Cardiac ventricle fibroblast (primary cell): ENCODE data around the gene ITPRIPL1. TPM values are rescaled to one million over a fixed set of nuclear protein-coding genes. Genes with fewer than 3 reads are reported as not detected.

Source experiments
- total RNA-seq: library from RNA; depleted of rRNA; stranded (reverse); fragments of >200 nt; gene quantifications from 2 replicates; pipeline ENCODE4 v1.2.3, GENCODE V29; 2015

The ITPRIPL1 gene, protein sequence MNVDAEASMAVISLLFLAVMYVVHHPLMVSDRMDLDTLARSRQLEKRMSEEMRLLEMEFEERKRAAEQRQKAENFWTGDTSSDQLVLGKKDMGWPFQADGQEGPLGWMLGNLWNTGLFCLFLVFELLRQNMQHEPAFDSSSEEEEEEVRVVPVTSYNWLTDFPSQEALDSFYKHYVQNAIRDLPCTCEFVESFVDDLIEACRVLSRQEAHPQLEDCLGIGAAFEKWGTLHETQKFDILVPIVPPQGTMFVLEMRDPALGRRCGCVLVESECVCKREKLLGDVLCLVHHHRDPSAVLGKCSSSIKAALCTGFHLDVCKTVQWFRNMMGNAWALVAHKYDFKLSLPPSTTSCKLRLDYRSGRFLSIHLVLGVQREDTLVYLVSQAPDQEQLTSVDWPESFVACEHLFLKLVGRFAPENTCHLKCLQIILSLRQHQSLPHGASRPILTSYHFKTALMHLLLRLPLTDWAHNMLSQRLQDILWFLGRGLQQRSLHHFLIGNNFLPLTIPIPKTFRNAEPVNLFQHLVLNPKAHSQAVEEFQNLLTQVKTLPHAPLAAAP
- total RNA-seq, result 0.20 and 0.31 TPM in 2 replicates

GRCh38 chr2:96325041-96325883 lies at the start of gene ITPRIPL1:
Gene ITPRIPL1, plus strand, starts transcription at chr2:96325317. Its CDS starts 523 bp downstream, at chr2:96325840.

GRCh38 chr2:96305091-96305978 lies 19.8 kb upstream of the ITPRIPL1 start, which contains the start of gene SNRNP200:
Gene SNRNP200, minus strand, starts transcription at chr2:96305546. Its CDS starts 109 bp downstream, at chr2:96305437.

Other genes with a start within 250 kb of the ITPRIPL1 start
- gene ADRA2B, start 208.7 kb upstream of the ITPRIPL1 start, total RNA-seq, result 4.4 and 4.8 TPM in 2 replicates
- gene ASTL, start 186.8 kb upstream of the ITPRIPL1 start, total RNA-seq, result not detected in 2 replicates
- gene DUSP2, start 179.9 kb upstream of the ITPRIPL1 start, total RNA-seq, result 3.4 and 3.7 TPM in 2 replicates
- 58.6 and 60.6 TPM in 2 replicates for gene STARD7, start 116.5 kb upstream of the ITPRIPL1 start, total RNA-seq
- gene TMEM127, start 59.3 kb upstream of the ITPRIPL1 start, total RNA-seq, result 29.6 and 33.6 TPM in 2 replicates
- gene CIAO1, start 59.1 kb upstream of the ITPRIPL1 start, total RNA-seq, result 53.9 and 76.0 TPM in 2 replicates
- gene SNRNP200, start 19.8 kb upstream of the ITPRIPL1 start, total RNA-seq, result 52.8 and 55.0 TPM in 2 replicates
- gene NCAPH, start 10.4 kb downstream of the ITPRIPL1 start, total RNA-seq, result 0.34 and 0.44 TPM in 2 replicates
- not detected in 2 replicates for gene NEURL3, start 180.0 kb downstream of the ITPRIPL1 start, total RNA-seq
- 12.1 and 13.5 TPM in 2 replicates for gene ARID5A, start 211.4 kb downstream of the ITPRIPL1 start, total RNA-seq